H7 (cell line): Measurements from ENCODE around the gene CD300H. TPM values are rescaled to one million over a fixed set of nuclear protein-coding genes. Genes with fewer than 3 reads are reported as not detected.

Source experiments
- DNase-seq: peaks from one replicate; pipeline ENCODE4 v3.0.0; 2012
- H3K27me3 ChIP-seq: 2 replicates; pipeline ENCODE4 v1.6.0; 2011; ENCODE audit warnings: mild to moderate bottlenecking, low read length; ENCODE audit not compliant: control insufficient read depth, insufficient read depth
- H3K36me3 ChIP-seq: replicated peaks from 2 replicates; pipeline ENCODE4 v1.5.1; 2011; ENCODE audit warnings: low read length; ENCODE audit not compliant: control insufficient read depth, insufficient read depth
- H3K4me3 ChIP-seq: 2 replicates; pipeline ENCODE4 v1.5.1; 2011; ENCODE audit warnings: low read depth, mild to moderate bottlenecking, control low read depth, low read length, moderate library complexity; ENCODE audit not compliant: insufficient read depth
- total RNA-seq: library from RNA; depleted of rRNA; stranded (reverse); fragments of >200 nt; shearing (Covaris generic); gene quantifications from 2 replicates; pipeline ENCODE4 v1.2.3, GENCODE V29; 2014

Gene CD300H
- total RNA-seq, 1 experiment from 2014 or later = not detected

DNA sequence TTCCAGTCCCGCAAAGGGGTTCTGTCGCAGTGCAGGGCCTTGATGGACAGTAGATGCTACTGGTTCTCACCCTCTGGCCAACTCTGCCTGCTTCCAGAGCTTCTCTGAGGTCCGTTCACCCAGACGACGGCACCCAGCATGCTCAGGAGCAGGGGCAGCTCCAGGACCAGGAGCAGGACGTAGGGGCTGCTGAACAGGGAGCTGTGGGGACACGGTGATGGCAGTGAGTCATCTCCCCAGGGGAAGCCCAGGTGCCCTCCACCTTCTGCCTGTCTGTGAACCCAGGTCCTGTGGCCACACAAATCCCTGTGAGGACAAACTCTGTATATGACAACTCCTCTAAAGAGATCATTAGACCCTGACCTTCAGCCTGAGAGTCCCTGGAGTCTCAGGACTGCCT lies 18.0 kb downstream of the CD300H start:
- no peak for DNase-seq
- Histone ChIP-seq H3K36me3 (no peaks in the 10 kb centered on the region), H3K27me3 (no peaks in the 10 kb centered on the region), H3K4me3 (no peak overlapping the region)

DNA sequence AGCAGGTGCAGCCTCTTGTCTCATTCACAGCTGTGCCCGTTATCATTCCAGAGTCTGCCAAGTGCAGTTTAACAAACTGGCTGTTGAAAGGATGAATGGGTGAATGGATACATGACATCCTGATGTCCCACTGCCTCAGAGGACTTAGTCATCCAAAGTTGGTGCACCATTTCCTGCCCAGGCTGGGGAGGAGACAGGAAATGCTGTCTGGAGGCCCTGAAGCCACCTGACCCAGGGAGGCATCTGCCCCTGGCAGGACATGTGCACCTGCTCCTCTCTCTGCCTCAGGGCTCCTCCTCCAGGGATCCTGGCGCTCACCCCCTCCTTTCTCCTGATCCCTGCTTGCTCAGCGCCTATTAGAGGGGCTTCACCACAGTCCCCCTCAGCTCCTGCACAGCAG lies 19.6 kb downstream of the CD300H start:
- DNase-seq = no peak
- Histone ChIP-seq H3K4me3 (no peak overlapping the region), H3K27me3 (no peaks in the 10 kb centered on the region), H3K36me3 (no peaks in the 10 kb centered on the region)

GRCh38 chr17:74547264-74547663 lies 20.0 kb downstream of the CD300H start:
- H3K36me3 ChIP-seq = no peaks in the 10 kb centered on the region
- no peaks in the 10 kb centered on the region for H3K27me3 ChIP-seq
- no peak overlapping the region for H3K4me3 ChIP-seq
- no peak for DNase-seq

GRCh38 chr17:74546586-74546985 lies 20.7 kb downstream of the CD300H start:
- Histone ChIP-seq H3K36me3 (no peaks in the 10 kb centered on the region), H3K4me3 (no peak overlapping the region), H3K27me3 (no peaks in the 10 kb centered on the region)
- no peak for DNase-seq

- no peak within 1 kb of the TSS for H3K4me3 ChIP-seq
- DNase-seq = no peak
- no peaks in the 10 kb centered on the region for H3K36me3 ChIP-seq
- H3K27me3 ChIP-seq = no peaks in the 10 kb centered on the region
Measured at GRCh38 chr17:74545843-74546230, 21.5 kb downstream of the CD300H start, which contains the start of gene CD300C. TSS of gene CD300C (minus strand) at chr17:74546115. CDS start at chr17:74545782, 333 bp downstream.

- Histone ChIP-seq H3K4me3 (no peak overlapping the region), H3K27me3 (no peaks in the 10 kb centered on the region), H3K36me3 (no peaks in the 10 kb centered on the region)
- DNase-seq = no peak
Measured at GRCh38 chr17:74544991-74545842, 22.1 kb downstream of the CD300H start.

- Histone ChIP-seq H3K36me3 (no peaks in the 10 kb centered on the region), H3K4me3 (no peak overlapping the region), H3K27me3 (no peaks in the 10 kb centered on the region)
- DNase-seq = peak; percentile 43
Measured at GRCh38 chr17:74543891-74544760, 23.2 kb downstream of the CD300H start.

DNA sequence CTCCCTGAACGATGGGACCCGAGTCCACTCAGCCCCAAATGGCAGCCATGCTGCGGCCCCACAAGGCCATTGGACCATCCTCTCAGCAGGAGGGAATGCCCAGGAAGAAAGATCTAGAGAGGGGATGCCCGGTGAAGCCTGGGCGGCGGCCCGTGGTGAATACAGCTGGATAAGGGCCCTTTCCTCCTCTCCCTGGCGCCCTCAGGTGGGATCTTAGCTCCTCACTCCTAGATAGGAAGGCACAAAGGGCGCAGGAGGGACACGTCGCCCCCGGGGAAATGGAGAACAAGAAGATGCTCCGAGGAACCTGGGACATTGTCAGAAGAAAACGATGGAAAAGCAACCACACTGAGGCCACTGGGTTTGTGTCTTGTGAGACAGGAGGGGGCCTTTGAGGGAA lies 23.9 kb downstream of the CD300H start:
- Histone ChIP-seq H3K4me3 (no peak overlapping the region), H3K27me3 (no peaks in the 10 kb centered on the region), H3K36me3 (no peaks in the 10 kb centered on the region)
- peak; percentile 76 for DNase-seq

- Histone ChIP-seq H3K36me3 (no peaks in the 10 kb centered on the region), H3K27me3 (no peaks in the 10 kb centered on the region), H3K4me3 (no peak overlapping the region)
- peak; percentile 33 for DNase-seq
Measured at GRCh38 chr17:74542727-74543383, 24.5 kb downstream of the CD300H start.

DNA sequence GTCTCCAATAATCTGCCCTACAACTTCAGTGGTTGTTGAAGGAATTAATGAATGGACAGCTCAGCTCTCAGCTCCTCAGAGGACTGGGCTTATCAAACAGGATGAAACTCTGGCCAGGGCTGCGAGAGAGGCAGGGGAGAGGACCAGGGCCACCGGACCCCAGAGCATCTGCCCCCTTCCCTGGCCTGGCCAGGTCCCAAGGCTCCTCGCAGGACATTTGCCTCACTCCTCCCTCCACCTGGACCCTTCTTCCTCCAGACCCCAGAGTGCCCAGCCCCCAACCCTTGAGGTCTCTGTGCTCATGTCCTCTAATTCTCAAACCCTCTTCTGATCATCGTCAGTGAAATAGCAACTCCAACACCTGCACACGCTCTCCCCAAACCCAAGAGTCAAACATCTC lies 25.1 kb downstream of the CD300H start:
- DNase-seq = peak; percentile 32
- Histone ChIP-seq H3K36me3 (no peaks in the 10 kb centered on the region), H3K27me3 (no peaks in the 10 kb centered on the region), H3K4me3 (no peak overlapping the region)

GRCh38 chr17:74541176-74542111 lies 25.9 kb downstream of the CD300H start:
- no peaks in the 10 kb centered on the region; the same call in 1 of the 2 replicates for H3K27me3 ChIP-seq
- H3K36me3 ChIP-seq = no peaks in the 10 kb centered on the region
- DNase-seq = peak; percentile 44
- H3K4me3 ChIP-seq = no peak overlapping the region

DNA sequence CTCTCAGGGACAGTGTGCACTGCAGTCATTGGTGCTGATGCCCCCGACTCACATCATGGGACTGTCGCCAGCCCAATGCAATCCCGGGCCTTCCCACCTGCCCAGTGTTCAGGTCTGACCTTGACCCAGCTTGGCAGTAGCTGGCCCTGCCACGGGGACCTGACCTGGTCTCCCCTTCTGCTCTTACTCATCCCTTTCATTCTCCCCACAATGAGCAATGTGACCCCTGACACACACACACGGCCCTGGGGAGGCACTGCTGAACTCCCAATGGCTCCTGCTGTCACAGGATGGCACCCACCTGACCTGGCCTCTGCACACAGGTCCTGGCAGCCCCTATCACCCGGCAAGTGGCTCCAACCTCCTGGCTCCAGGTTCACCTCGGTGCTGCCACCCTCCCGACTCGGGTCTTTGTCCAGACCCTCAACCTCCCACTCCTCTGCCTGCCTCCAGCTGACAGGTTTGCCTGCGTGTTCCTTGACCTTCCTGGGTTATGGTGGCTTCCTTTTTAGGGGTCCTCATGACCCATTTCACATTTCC lies 28.0 kb downstream of the CD300H start:
- no peak overlapping the region for H3K4me3 ChIP-seq
- no peaks in the 10 kb centered on the region for H3K36me3 ChIP-seq
- DNase-seq = peak; percentile 26
- H3K27me3 ChIP-seq = no peaks in the 10 kb centered on the region; the same call in none of the 2 replicates

GRCh38 chr17:74536890-74537289 lies 30.4 kb downstream of the CD300H start:
- Histone ChIP-seq H3K4me3 (no peak overlapping the region), H3K36me3 (no peaks in the 10 kb centered on the region), H3K27me3 (no peaks in the 10 kb centered on the region; the same call in none of the 2 replicates)
- no peak for DNase-seq
